Smooth muscle cell (in vitro differentiated cells): ENCODE measurements around the gene HMX1. TPM values are rescaled to one million over a fixed set of nuclear protein-coding genes. Genes with fewer than 3 reads are reported as not detected.

ENCODE experiments used
- DNase-seq: peaks from one replicate; lab custom pipeline; 2025; ENCODE audit not compliant: unreplicated experiment; lab: John Stamatoyannopoulos, UW
- H2AFZ ChIP-seq: fragments of 200-600 bp; sonication (generic); 2 replicates; pipeline ENCODE4 v1.6.0; 2016; ENCODE audit warnings: antibody characterized with exemption, low read depth, mild to moderate bottlenecking
- H3F3A ChIP-seq: fragments of 200-600 bp; sonication (generic); 2 replicates; pipeline ENCODE4 v1.6.0; 2017; ENCODE audit warnings: antibody characterized with exemption, low read depth
- H3K27ac ChIP-seq: fragments of 200-600 bp; sonication (generic); 2 replicates; pipeline ENCODE4 v1.5.1; 2016; ENCODE audit warnings: low read depth, mild to moderate bottlenecking
- H3K27me3 ChIP-seq: fragments of 200-600 bp; sonication (generic); 2 replicates; pipeline ENCODE4 v1.6.1; 2016; ENCODE audit warnings: low read depth, mild to moderate bottlenecking
- H3K36me3 ChIP-seq: fragments of 200-600 bp; sonication (generic); 2 replicates; pipeline ENCODE4 v1.5.1; 2016; ENCODE audit warnings: low read depth
- H3K4me1 ChIP-seq: fragments of 200-600 bp; sonication (generic); 2 replicates; pipeline ENCODE4 v1.5.1; 2016; ENCODE audit warnings: low read depth
- H3K4me2 ChIP-seq: fragments of 200-600 bp; sonication (generic); 2 replicates; pipeline ENCODE4 v1.6.0; 2016; ENCODE audit warnings: mild to moderate bottlenecking
- H3K4me3 ChIP-seq: fragments of 200-600 bp; sonication (generic); 2 replicates; pipeline ENCODE4 v1.5.1; 2016; ENCODE audit warnings: mild to moderate bottlenecking
- H3K79me2 ChIP-seq: fragments of 200-600 bp; sonication (generic); 2 replicates; pipeline ENCODE4 v1.6.0; 2016; ENCODE audit warnings: low read depth, mild to moderate bottlenecking
- H3K9ac ChIP-seq: fragments of 200-600 bp; sonication (generic); 2 replicates; pipeline ENCODE4 v1.6.0; 2016; ENCODE audit warnings: low read depth
- H3K9me3 ChIP-seq: fragments of 200-600 bp; sonication (generic); replicated peaks from 2 replicates; pipeline ENCODE4 v1.5.1; 2016; ENCODE audit warnings: low read depth
- H4K20me1 ChIP-seq: fragments of 200-600 bp; sonication (generic); 2 replicates; pipeline ENCODE4 v1.6.0; 2016; ENCODE audit warnings: low read depth
- CTCF ChIP-seq: fragments of 200-600 bp; sonication (generic); IDR thresholded peaks from 2 replicates; pipeline ENCODE4 v1.5.1; 2017; ENCODE audit warnings: borderline replicate concordance, mild to moderate bottlenecking, antibody characterized with exemption; ENCODE audit not compliant: insufficient read depth, poor library complexity, severe bottlenecking
- WGBS: methylation state at CpG from one replicate; pipeline ENCODE4 v1.1.7; 2016; ENCODE audit warnings: low lambda C conversion rate; 5-methylcytosine and 5-hydroxymethylcytosine counted together
- polyA plus RNA-seq: library from polyadenylated mRNA; unstranded; fragments of >200 nt; fragmentation: Nextera tagmentation; extraction: Ambion mirVana; gene quantifications from 2 replicates; pipeline ENCODE4 v1.2.1, GENCODE V29; 2016
- total RNA-seq: library from RNA; depleted of rRNA; stranded (reverse); fragments of >200 nt; gene quantifications from 2 replicates; pipeline ENCODE4 v1.2.3, GENCODE V29; 2014

Gene HMX1
- total and polyA plus RNA-seq, 2 experiments from 2014 or later: not detected

DNA sequence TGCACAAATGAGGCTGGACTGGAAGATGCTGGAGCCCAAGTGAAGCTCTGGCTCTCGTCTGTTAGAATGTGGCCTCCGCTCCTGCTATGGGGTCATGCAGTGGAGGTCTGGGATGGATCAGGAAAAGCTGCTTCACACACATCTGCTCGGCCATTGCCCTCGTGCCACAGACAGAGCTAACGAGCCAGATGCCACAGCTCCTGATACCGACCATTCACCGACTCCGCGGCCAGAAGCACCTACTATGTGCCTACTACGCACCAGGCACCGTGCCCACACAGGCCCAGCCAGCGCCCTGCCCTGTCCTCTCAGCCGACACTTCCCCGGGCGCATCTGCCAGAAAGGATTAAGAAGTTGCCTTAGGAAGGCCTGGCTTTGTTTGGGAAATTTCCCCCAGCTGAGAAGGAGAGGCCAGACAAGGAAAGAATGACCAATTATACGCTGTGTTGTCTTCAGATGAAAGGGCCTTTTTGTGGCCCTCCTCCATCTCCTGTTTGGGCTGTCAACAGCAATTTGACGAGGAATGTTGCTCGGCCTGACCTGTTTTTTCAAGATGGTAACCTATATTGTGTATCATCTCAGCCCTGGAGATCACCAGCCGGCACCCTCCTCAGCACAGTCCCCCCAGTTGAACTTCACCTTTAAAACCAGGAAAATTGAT lies 34.3 kb downstream of the HMX1 start:
- Histone ChIP-seq H3F3A (no peaks in the 10 kb centered on the region), H4K20me1 (no peaks in the 10 kb centered on the region), H3K27me3 (no peaks in the 10 kb centered on the region), H3K9ac (no peak overlapping the region), H3K27ac (no peak overlapping the region), H2AFZ (no peak overlapping the region), H3K4me1 (peaks cover 5% of the 10 kb centered on the region), H3K4me3 (no peak overlapping the region), H3K9me3 (no peaks in the 10 kb centered on the region), H3K4me2 (no peak overlapping the region), H3K36me3 (no peaks in the 10 kb centered on the region), H3K79me2 (no peaks in the 10 kb centered on the region)
- DNase-seq: no peak
- no peak for TF ChIP-seq CTCF
- WGBS: 46% methylated on average over 19 of the region's 19 CpGs

- H3K9ac ChIP-seq: no peak overlapping the region
- no peaks in the 10 kb centered on the region for H3K9me3 ChIP-seq
- peaks cover 5% of the 10 kb centered on the region for H3K4me1 ChIP-seq
- H3K79me2 ChIP-seq: no peaks in the 10 kb centered on the region
- no peaks in the 10 kb centered on the region for H3K36me3 ChIP-seq
- no peak overlapping the region for H3K4me3 ChIP-seq
- no peaks in the 10 kb centered on the region for H3K27me3 ChIP-seq
- no peak overlapping the region for H3K27ac ChIP-seq
- no peak overlapping the region for H3K4me2 ChIP-seq
- no peaks in the 10 kb centered on the region for H4K20me1 ChIP-seq
- no peak for TF ChIP-seq CTCF
- DNase-seq: no peak
- H2AFZ ChIP-seq: no peak overlapping the region
- no peaks in the 10 kb centered on the region for H3F3A ChIP-seq
- WGBS: 74% methylated on average over 18 of the region's 18 CpGs
Observed at GRCh38 chr4:8836664-8837171, 34.9 kb downstream of the HMX1 start.

- H3K9me3 ChIP-seq: no peaks in the 10 kb centered on the region
- no peak overlapping the region for H3K27ac ChIP-seq
- DNase-seq: no peak
- no peak overlapping the region for H3K4me2 ChIP-seq
- H3K4me1 ChIP-seq: peaks cover 5% of the 10 kb centered on the region
- H4K20me1 ChIP-seq: no peaks in the 10 kb centered on the region
- TF ChIP-seq CTCF: no peak
- H3K27me3 ChIP-seq: no peaks in the 10 kb centered on the region
- no peaks in the 10 kb centered on the region for H3F3A ChIP-seq
- no peaks in the 10 kb centered on the region for H3K36me3 ChIP-seq
- no peak overlapping the region for H2AFZ ChIP-seq
- no peak overlapping the region for H3K9ac ChIP-seq
- WGBS: 89% methylated on average over 15 of the region's 15 CpGs
- no peak overlapping the region for H3K4me3 ChIP-seq
- no peaks in the 10 kb centered on the region for H3K79me2 ChIP-seq
Observed at GRCh38 chr4:8835521-8836365, 35.9 kb downstream of the HMX1 start.
